Right atrium auricular region (tissue), 2 donors: ENCODE results near the gene CDO1. TPM values are rescaled to one million over a fixed set of nuclear protein-coding genes. Genes with fewer than 3 reads are reported as not detected.

Experiments
- DNase-seq: peaks from one replicate; pipeline ENCODE4 v3.0.0-alpha.2; 2019; ENCODE audit warnings: low spot score
- H3K27ac ChIP-seq, 2 donors: fragments of 200-600 bp; sonication (generic); 1 replicate in 1 of 2; 2 replicates in 1 of 2; pipeline ENCODE4 v1.5.1; 2016 to 2019
- H3K27me3 ChIP-seq, 2 donors: fragments of 200-600 bp; sonication (generic); one replicate each; pipeline versions ENCODE4 v1.5.1 to v1.6.0; 2017 to 2019
- H3K36me3 ChIP-seq: fragments of 200-600 bp; sonication (generic); one replicate; pipeline ENCODE4 v1.5.1; 2016
- H3K4me1 ChIP-seq, 2 donors: fragments of 200-600 bp; sonication (generic); one replicate each; pipeline versions ENCODE4 v1.5.1 to v1.6.0; 2017 to 2019
- H3K4me3 ChIP-seq, 2 donors: fragments of 200-600 bp; sonication (generic); 1 replicate in 1 of 2; 2 replicates in 1 of 2; pipeline ENCODE4 v1.5.1; 2017 to 2019; ENCODE audit warnings: mild to moderate bottlenecking in 1 of 2, moderate library complexity in 1 of 2
- H3K9me3 ChIP-seq, 2 donors: fragments of 200-600 bp; sonication (generic); one replicate each; pipeline ENCODE4 v1.5.1; 2019
- CTCF ChIP-seq, 2 donors: fragments of 200-600 bp; sonication (generic); IDR thresholded peaks; one replicate each; pipeline ENCODE4 v1.5.1; 2019; ENCODE audit warnings: antibody characterized with exemption in 2 of 2
- total RNA-seq, 2 donors: library from RNA; depleted of rRNA; stranded (reverse); fragments of >200 nt; gene quantifications; one replicate each; pipeline ENCODE4 v1.1.0, GENCODE V29; 2016

CDO1 gene
- total RNA-seq, 2 donors from 2014 or later, result 24.7 to 66.0 TPM

- Histone ChIP-seq H3K4me1 (peaks cover 0 to 45% of the 10 kb centered on the region in 2 donors), H3K27me3 (no peaks in the 10 kb centered on the region), H3K9me3 (no peaks in the 10 kb centered on the region), H3K36me3 (no peaks in the 10 kb centered on the region), H3K27ac (peak overlapping the region; percentile 97 to 98), H3K4me3 (peak overlapping the region in 1 of 2 donors; percentile 88)
- TF ChIP-seq CTCF (IDR thresholded peaks at IDR 0.05), result no peak
- no peak for DNase-seq
Observed at GRCh38 chr5:115844321-115844817, 27.9 kb upstream of the CDO1 start.

GRCh38 chr5:115843444-115844130, 27.1 kb upstream of the CDO1 start:
- DNase-seq, result no peak
- peaks cover 0 to 50% of the 10 kb centered on the region in 2 donors for H3K4me1 ChIP-seq

GRCh38 chr5:115842952-115843351, 26.5 kb upstream of the CDO1 start:
- H3K36me3 ChIP-seq, result no peaks in the 10 kb centered on the region
- DNase-seq, result no peak
- H3K9me3 ChIP-seq, result no peaks in the 10 kb centered on the region
- peak overlapping the region; percentile 86 to 88 for H3K4me3 ChIP-seq
- H3K4me1 ChIP-seq, result peaks cover 0 to 52% of the 10 kb centered on the region in 2 donors
- peak overlapping the region; percentile 97 to 98 for H3K27ac ChIP-seq
- no peaks in the 10 kb centered on the region for H3K27me3 ChIP-seq
- TF ChIP-seq CTCF (IDR thresholded peaks at IDR 0.05), result no peak

More at GRCh38 chr5:115843444-115844130, 27.1 kb upstream of the CDO1 start:
- no peaks in the 10 kb centered on the region for H3K9me3 ChIP-seq
- H3K27me3 ChIP-seq, result no peaks in the 10 kb centered on the region
- TF ChIP-seq CTCF (IDR thresholded peaks at IDR 0.05), result no peak
- peak overlapping the region; percentile 97 to 98 for H3K27ac ChIP-seq
- no peaks in the 10 kb centered on the region for H3K36me3 ChIP-seq
- peak overlapping the region; percentile 86 to 88 for H3K4me3 ChIP-seq

DNA sequence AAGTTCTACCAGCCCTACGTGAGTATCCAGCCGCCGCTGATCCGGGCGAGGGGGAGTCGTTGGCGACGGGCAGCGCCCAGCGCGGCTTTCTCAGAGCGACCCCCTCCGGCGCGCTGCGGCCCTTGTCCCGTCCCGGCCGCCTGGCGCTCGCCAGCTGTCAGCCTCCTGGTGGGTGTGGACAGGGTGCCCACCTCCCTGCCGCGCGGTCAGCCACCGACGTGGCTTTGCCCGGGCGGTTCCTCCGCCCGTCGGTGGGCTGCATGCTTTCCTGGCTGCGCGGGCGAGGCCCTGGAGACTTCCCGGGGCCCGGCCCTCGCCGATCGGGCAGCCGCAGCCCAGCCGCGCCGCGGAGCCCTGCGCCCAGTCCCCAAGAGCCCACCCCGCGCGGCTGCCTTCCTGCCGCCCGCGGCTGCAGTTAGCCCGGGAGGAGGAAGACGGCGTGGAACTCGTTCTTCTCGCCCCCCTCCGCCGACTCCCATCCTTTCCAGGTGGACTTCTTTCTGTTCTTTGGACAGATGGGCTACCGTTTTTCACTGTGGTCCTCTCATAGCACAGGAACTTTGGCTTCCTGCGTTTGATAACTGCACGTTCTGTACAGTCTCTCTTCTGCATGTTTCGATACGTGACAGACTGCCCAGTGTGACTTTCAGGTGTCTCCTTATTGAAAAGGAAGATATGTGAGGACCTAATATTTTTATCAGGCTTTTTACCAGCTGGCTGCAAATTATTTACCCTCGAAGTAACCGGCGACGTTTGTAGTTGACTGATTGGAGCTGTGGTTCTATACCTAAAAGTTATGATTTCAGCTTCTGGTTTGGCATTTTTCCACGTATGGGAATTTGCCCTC, 25.9 kb upstream of the CDO1 start:
- Histone ChIP-seq H3K27ac (peak overlapping the region; percentile 97 to 98), H3K27me3 (no peaks in the 10 kb centered on the region), H3K36me3 (peaks cover under 1% of the 10 kb centered on the region), H3K9me3 (no peaks in the 10 kb centered on the region), H3K4me3 (peak overlapping the region; percentile 86 to 88), H3K4me1 (peaks cover 0 to 52% of the 10 kb centered on the region in 2 donors)
- peak in 1 of 2 donors; percentile 53 for TF ChIP-seq CTCF (IDR thresholded peaks at IDR 0.05)
- DNase-seq, result no peak

GRCh38 chr5:115841382-115842088, 25.1 kb upstream of the CDO1 start, which contains the start of the genes AP3S1 and ATG12:
AP3S1 (plus strand) TSS chr5:115841935; CDS start chr5:115842038, 103 bp downstream.
ATG12 (minus strand) TSS chr5:115841565; CDS start chr5:115841552, 13 bp downstream.
- H3K4me1 ChIP-seq, result peaks cover 0 to 52% of the 10 kb centered on the region in 2 donors
- no peak for TF ChIP-seq CTCF (IDR thresholded peaks at IDR 0.05)
- peak within 1 kb of the TSS; percentile 97 to 98 for H3K27ac ChIP-seq

More at GRCh38 chr5:115841382-115842088, 25.1 kb upstream of the CDO1 start, which contains the start of the genes AP3S1 and ATG12:
- DNase-seq, result peak; percentile 90
- peaks cover 8% of the 10 kb centered on the region for H3K36me3 ChIP-seq
- no peaks in the 10 kb centered on the region for H3K27me3 ChIP-seq
- H3K4me3 ChIP-seq, result peak within 1 kb of the TSS; percentile 86 to 88
- H3K9me3 ChIP-seq, result no peaks in the 10 kb centered on the region
